HUES64 (cell line): Measurements from ENCODE around the gene NFIB.

Source experiments
- H3K27ac ChIP-seq: 2 replicates; pipeline ENCODE4 v1.7.0; 2013; ENCODE audit warnings: low read depth, low read length, inconsistent platforms
- H3K27me3 ChIP-seq: 2 replicates; pipeline ENCODE4 v1.6.1; 2013; ENCODE audit warnings: mild to moderate bottlenecking, low read length; ENCODE audit not compliant: insufficient read depth
- H3K36me3 ChIP-seq: 2 replicates; pipeline ENCODE4 v1.6.1; 2013; ENCODE audit warnings: mild to moderate bottlenecking, low read length; ENCODE audit not compliant: insufficient read depth
- H3K4me1 ChIP-seq: 2 replicates; pipeline ENCODE4 v1.6.1; 2013; ENCODE audit warnings: mild to moderate bottlenecking, low read length, moderate library complexity; ENCODE audit not compliant: insufficient read depth
- H3K4me3 ChIP-seq: 2 replicates; pipeline ENCODE4 v1.5.1; 2013; ENCODE audit warnings: mild to moderate bottlenecking, low read length, moderate library complexity
- H3K9ac ChIP-seq: 2 replicates; pipeline ENCODE4 v1.6.1; 2013; ENCODE audit warnings: mild to moderate bottlenecking, low read depth, low read length
- H3K9me3 ChIP-seq: 2 replicates; pipeline ENCODE4 v1.6.1; 2013; ENCODE audit warnings: low read depth, low read length; ENCODE audit not compliant: insufficient read depth
- WGBS: fragments of 150-250, 120-280 bp; methylation state at CpG from one replicate; pipeline ENCODE4 v1.1.7; 2013; ENCODE audit warnings: missing lambda C conversion rate; 5-methylcytosine and 5-hydroxymethylcytosine counted together

NFIB gene

GRCh38 chr9:14350349-14350728, 36.4 kb upstream of the NFIB start:
- Histone ChIP-seq H3K9ac (no peak overlapping the region), H3K27me3 (peaks cover 98% of the 10 kb centered on the region), H3K36me3 (no peaks in the 10 kb centered on the region), H3K27ac (no peak overlapping the region), H3K4me1 (peaks cover 31% of the 10 kb centered on the region), H3K4me3 (peak overlapping the region; percentile 60), H3K9me3 (no peaks in the 10 kb centered on the region)
- 9% methylated on average over 3 of the region's 10 CpGs for WGBS

- H3K4me1 ChIP-seq: peaks cover 38% of the 10 kb centered on the region
- 1% methylated on average over 42 of the region's 42 CpGs for WGBS
- H3K9me3 ChIP-seq: no peaks in the 10 kb centered on the region
- H3K27ac ChIP-seq: no peak overlapping the region
- no peaks in the 10 kb centered on the region for H3K36me3 ChIP-seq
- peak overlapping the region; percentile 60 for H3K4me3 ChIP-seq
- no peak overlapping the region for H3K9ac ChIP-seq
- peaks cover 98% of the 10 kb centered on the region for H3K27me3 ChIP-seq
Measured at GRCh38 chr9:14349447-14350348, 35.8 kb upstream of the NFIB start.

- WGBS: 1% methylated on average over 15 of the region's 15 CpGs
- peak overlapping the region; percentile 60 for H3K4me3 ChIP-seq
- H3K36me3 ChIP-seq: no peaks in the 10 kb centered on the region
- H3K27me3 ChIP-seq: peaks cover 98% of the 10 kb centered on the region
- H3K9ac ChIP-seq: no peak overlapping the region
- peaks cover 43% of the 10 kb centered on the region for H3K4me1 ChIP-seq
- no peak overlapping the region for H3K27ac ChIP-seq
- no peaks in the 10 kb centered on the region for H3K9me3 ChIP-seq
Measured at GRCh38 chr9:14349146-14349446, 35.2 kb upstream of the NFIB start.

DNA sequence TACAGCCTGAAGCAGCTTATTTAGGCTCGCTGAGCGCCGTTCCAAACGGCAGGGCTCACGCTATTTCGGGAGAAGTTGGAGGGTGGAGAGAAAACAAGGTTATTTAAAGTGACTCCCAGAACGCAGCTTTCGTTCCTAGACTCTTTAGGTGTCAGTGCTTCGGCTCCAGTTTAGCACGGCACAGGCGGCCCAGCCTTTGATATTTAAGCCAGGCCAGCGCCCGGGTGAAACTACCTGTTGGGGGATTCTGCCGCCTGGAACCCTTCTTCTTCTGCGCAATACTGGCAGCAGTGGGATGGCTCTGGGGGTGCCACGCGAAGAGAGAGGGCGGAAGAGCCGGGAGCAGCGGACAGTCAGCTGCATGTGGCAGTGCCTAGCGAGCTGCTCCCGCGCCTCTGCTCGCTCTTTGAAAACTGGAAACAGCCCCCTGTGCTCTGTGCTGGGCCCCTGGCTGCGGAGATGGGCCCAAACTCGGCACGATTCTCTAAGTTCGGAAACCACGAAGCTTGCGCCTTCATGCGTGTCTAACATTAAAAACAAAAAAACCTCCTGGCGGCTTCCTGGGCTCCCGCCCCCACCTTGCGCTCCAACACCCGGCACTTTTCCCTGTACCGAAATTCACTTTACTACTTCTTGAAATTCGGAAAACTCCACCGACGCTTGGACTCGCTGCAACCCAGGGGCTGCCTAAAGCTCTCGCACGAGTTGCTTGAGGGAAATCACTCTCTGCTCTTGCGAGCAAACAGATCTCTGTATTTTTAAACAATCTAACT, 34.6 kb upstream of the NFIB start:
- Histone ChIP-seq H3K4me3 (peak overlapping the region; percentile 60), H3K9me3 (no peaks in the 10 kb centered on the region), H3K4me1 (peaks cover 43% of the 10 kb centered on the region), H3K27ac (no peak overlapping the region), H3K27me3 (peaks cover 98% of the 10 kb centered on the region), H3K36me3 (no peaks in the 10 kb centered on the region), H3K9ac (no peak overlapping the region)
- under 1% methylated on average over 43 of the region's 43 CpGs for WGBS

GRCh38 chr9:14348123-14348372, 34.1 kb upstream of the NFIB start:
- no peaks in the 10 kb centered on the region for H3K36me3 ChIP-seq
- H3K4me3 ChIP-seq: peak overlapping the region; percentile 60
- 0% methylated on average over 10 of the region's 10 CpGs for WGBS
- H3K27me3 ChIP-seq: peaks cover 100% of the 10 kb centered on the region
- no peaks in the 10 kb centered on the region for H3K9me3 ChIP-seq
- no peak overlapping the region for H3K9ac ChIP-seq
- H3K4me1 ChIP-seq: peaks cover 48% of the 10 kb centered on the region
- no peak overlapping the region for H3K27ac ChIP-seq

DNA sequence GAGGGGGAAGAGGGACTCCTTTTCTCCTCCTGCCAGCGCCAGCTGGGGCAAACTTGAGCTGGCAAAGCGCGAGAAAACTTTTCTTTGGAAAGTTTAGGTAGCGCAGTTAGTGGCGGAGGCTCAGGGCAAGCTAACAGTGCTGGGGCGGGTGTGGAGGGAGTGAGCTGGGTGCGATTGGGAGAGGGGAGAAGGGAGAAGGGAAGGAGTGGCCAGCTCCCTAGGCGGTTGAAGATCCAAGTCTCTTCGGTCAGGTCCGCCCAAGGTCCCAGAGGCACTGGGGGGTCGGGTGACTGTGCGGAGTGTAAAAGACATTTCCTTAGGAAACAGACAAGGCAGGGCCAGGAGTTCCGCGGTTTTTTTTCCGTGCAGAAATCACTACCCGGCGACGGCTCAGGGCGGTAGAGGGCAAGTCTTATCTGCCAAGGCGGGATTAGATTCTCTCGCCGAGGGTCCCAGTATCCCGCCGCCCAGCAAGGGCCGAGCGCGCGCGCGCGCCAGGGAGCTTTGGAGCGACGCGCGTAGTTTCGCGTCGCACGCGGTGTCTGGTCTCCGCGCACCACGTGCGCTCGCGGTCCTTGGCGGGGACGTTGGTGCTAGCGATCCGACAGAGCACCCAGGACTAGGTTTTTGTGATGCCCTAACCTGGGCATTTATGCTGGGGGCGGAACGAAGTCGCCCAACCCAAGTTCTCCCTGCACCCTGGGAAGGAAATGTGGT, 33.6 kb upstream of the NFIB start:
- Histone ChIP-seq H3K27me3 (peaks cover 100% of the 10 kb centered on the region), H3K4me1 (peaks cover 50% of the 10 kb centered on the region), H3K27ac (no peak overlapping the region), H3K9ac (peak overlapping the region; percentile 32; the same call in 1 of the 2 replicates), H3K9me3 (no peaks in the 10 kb centered on the region), H3K36me3 (no peaks in the 10 kb centered on the region), H3K4me3 (peak overlapping the region; percentile 60)
- under 1% methylated on average over 52 of the region's 53 CpGs for WGBS

- H3K36me3 ChIP-seq: no peaks in the 10 kb centered on the region
- no peaks in the 10 kb centered on the region for H3K9me3 ChIP-seq
- peak overlapping the region; percentile 60 for H3K4me3 ChIP-seq
- H3K27ac ChIP-seq: no peak overlapping the region
- WGBS: 0% methylated on average over 31 of the region's 37 CpGs
- peak overlapping the region; percentile 52; the same call in 1 of the 2 replicates for H3K9ac ChIP-seq
- H3K4me1 ChIP-seq: peaks cover 50% of the 10 kb centered on the region
- peaks cover 100% of the 10 kb centered on the region for H3K27me3 ChIP-seq
Measured at GRCh38 chr9:14346811-14347405, 33.0 kb upstream of the NFIB start.

GRCh38 chr9:14346231-14346791, 32.4 kb upstream of the NFIB start:
- peaks cover 50% of the 10 kb centered on the region for H3K4me1 ChIP-seq
- WGBS: under 1% methylated on average over 35 of the region's 35 CpGs
- H3K4me3 ChIP-seq: peak overlapping the region; percentile 60
- H3K27ac ChIP-seq: no peak overlapping the region
- peaks cover 100% of the 10 kb centered on the region for H3K27me3 ChIP-seq
- H3K36me3 ChIP-seq: no peaks in the 10 kb centered on the region
- peak overlapping the region; percentile 52 for H3K9ac ChIP-seq
- H3K9me3 ChIP-seq: no peaks in the 10 kb centered on the region

DNA sequence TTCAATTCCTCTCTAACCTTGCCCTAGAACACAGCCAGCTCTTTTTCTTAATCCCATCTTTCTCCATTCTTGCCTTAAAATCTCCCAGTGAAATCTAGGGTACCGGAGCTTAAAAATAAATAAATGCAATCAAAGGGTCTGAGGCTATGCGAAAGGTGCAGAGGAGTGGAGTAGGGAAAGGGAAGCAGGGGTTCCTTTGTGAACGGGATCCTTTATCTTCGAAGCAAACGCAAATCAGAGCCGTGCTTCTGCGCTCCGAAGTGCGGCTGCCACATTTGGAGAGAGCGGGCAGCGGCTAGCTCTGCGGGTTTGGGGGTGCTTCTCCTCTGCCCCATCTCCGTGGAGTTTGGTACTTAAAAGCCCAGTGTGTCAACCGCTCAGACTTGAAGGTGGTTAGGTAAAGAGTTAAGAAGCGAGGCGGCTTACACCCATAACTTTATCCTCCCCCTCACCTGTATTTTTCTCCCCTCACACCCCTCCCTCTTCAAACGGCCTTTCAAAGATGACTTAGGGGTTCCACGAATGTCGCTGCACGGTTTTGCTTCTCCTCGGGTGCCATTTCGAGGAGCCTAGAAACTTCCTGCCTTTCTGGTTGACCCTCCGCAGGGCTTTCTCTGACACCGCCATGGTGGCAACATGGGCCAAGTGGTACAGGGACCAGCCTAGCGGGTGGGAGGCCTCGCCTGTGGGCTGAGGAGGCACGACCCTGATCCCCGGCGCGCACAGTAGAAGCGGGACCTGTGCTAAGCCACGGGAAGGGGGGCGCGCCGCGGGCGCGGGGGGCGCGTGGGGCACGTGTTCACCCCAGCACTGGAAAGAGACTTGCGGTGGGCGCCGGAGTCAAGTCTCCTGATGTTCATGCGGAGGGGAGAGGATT, 31.7 kb upstream of the NFIB start:
- peak overlapping the region; percentile 52 for H3K9ac ChIP-seq
- no peaks in the 10 kb centered on the region for H3K9me3 ChIP-seq
- peaks cover 100% of the 10 kb centered on the region for H3K27me3 ChIP-seq
- peaks cover 49% of the 10 kb centered on the region for H3K4me1 ChIP-seq
- peak overlapping the region; percentile 60 for H3K4me3 ChIP-seq
- WGBS: under 1% methylated on average over 44 of the region's 45 CpGs
- no peak overlapping the region for H3K27ac ChIP-seq
- H3K36me3 ChIP-seq: no peaks in the 10 kb centered on the region

DNA sequence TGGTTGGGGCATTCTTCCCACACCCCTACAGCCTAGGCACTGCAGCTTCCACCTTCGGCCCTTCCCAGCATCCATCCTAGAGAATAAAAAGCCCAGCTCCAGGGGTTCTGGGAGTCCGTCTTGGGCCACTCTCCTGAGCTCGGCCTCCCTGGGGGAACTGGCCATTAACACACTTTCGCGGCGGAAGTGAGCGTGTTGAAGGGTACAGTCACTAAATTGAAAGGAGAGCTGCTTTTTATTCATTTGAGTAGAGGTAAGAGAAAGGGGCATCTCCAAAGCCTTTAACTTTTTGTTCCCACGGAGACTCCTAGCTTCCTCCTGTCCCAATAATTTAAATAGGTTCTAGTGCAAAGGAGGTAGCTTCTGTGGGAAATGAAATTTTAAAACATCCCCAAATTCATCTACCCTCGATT, 31.0 kb upstream of the NFIB start:
- Histone ChIP-seq H3K4me3 (peak overlapping the region; percentile 60), H3K36me3 (no peaks in the 10 kb centered on the region), H3K27ac (no peak overlapping the region), H3K9ac (no peak overlapping the region), H3K27me3 (peaks cover 100% of the 10 kb centered on the region), H3K4me1 (peaks cover 49% of the 10 kb centered on the region), H3K9me3 (no peaks in the 10 kb centered on the region)
- 2% methylated on average over 8 of the region's 9 CpGs for WGBS
